Activated gamma-delta T cell (primary cell): Measurements from ENCODE around the gene TMEM131L.

Experiments used
- DNase-seq: peaks from one replicate; lab custom pipeline; 2025; lab: John Stamatoyannopoulos, UW

TMEM131L gene

GRCh38 chr4:153521999-153522801 is 56.0 kb downstream of the TMEM131L start:
- DNase-seq: no peak

GRCh38 chr4:153522802-153523094 is 56.6 kb downstream of the TMEM131L start:
- DNase-seq: no peak

- no peak for DNase-seq
Observed at GRCh38 chr4:153523164-153523796, 57.1 kb downstream of the TMEM131L start.

- DNase-seq: no peak
Observed at GRCh38 chr4:153523941-153524386, 57.8 kb downstream of the TMEM131L start.

GRCh38 chr4:153524682-153525081 is 58.5 kb downstream of the TMEM131L start:
- no peak for DNase-seq

GRCh38 chr4:153527690-153528089 is 61.5 kb downstream of the TMEM131L start:
- DNase-seq: no peak

- no peak for DNase-seq
Observed at GRCh38 chr4:153528705-153529485, 62.7 kb downstream of the TMEM131L start.

- DNase-seq: no peak
Observed at GRCh38 chr4:153529646-153530045, 63.5 kb downstream of the TMEM131L start.

GRCh38 chr4:153530284-153530999 is 64.3 kb downstream of the TMEM131L start:
- no peak for DNase-seq

GRCh38 chr4:153531000-153531358 is 64.8 kb downstream of the TMEM131L start:
- DNase-seq: no peak

GRCh38 chr4:153531976-153532626 is 65.9 kb downstream of the TMEM131L start:
- DNase-seq: no peak

GRCh38 chr4:153532636-153533035 is 66.5 kb downstream of the TMEM131L start:
- no peak for DNase-seq

- no peak for DNase-seq
Observed at GRCh38 chr4:153533387-153533786, 67.2 kb downstream of the TMEM131L start.

GRCh38 chr4:153534792-153535629 is 68.9 kb downstream of the TMEM131L start:
- no peak for DNase-seq

- DNase-seq: no peak
Observed at GRCh38 chr4:153535772-153536513, 69.8 kb downstream of the TMEM131L start.

GRCh38 chr4:153537493-153537960 is 71.4 kb downstream of the TMEM131L start:
- DNase-seq: no peak

- no peak for DNase-seq
Observed at GRCh38 chr4:153538487-153539357, 72.6 kb downstream of the TMEM131L start.

- DNase-seq: no peak
Observed at GRCh38 chr4:153539422-153539821, 73.3 kb downstream of the TMEM131L start.
